DMS 273 (cell line): ENCODE results near the gene RPL35A.
A peak's percentile ranks its signal among the peaks of the same experiment; 100 is the strongest.
"Not testable (repeated sequence)": the region's sequence is repeated elsewhere in the genome, so short reads cannot be mapped to it uniquely, and the experiment has no call there.

Experiments
- DNase-seq: peaks from one replicate; lab custom pipeline; 2025; ENCODE audit not compliant: unreplicated experiment; lab: John Stamatoyannopoulos, UW

The RPL35A gene

GRCh38 chr3:197949778-197950676 is at the start of gene RPL35A:
TSS of gene RPL35A (plus strand) at chr3:197950190. CDS start at chr3:197950968, 778 bp downstream.
- peak; percentile 100 for DNase-seq

- no peak for DNase-seq
These were observed 48.4 kb upstream of the RPL35A start for GRCh38 chr3:197901626-197902025.

- peak; percentile 94 for DNase-seq
These were observed 43.8 kb upstream of the RPL35A start for GRCh38 chr3:197906023-197906849.

GRCh38 chr3:197906850-197907187 is 43.2 kb upstream of the RPL35A start:
- no peak for DNase-seq

- DNase-seq: no peak
These were observed 42.8 kb upstream of the RPL35A start for GRCh38 chr3:197907196-197907595.

- DNase-seq: not testable (repeated sequence)
These were observed 41.4 kb upstream of the RPL35A start for GRCh38 chr3:197908550-197908949.

GRCh38 chr3:197908957-197909701 is 40.9 kb upstream of the RPL35A start:
- no peak for DNase-seq

GRCh38 chr3:197912741-197913476 is 37.1 kb upstream of the RPL35A start:
- no peak for DNase-seq

GRCh38 chr3:197913641-197914380 is 36.2 kb upstream of the RPL35A start:
- DNase-seq: no peak

- not testable (repeated sequence) for DNase-seq
These were observed 28.3 kb upstream of the RPL35A start for GRCh38 chr3:197921429-197922275.

GRCh38 chr3:197926418-197926817 is 23.6 kb upstream of the RPL35A start:
- DNase-seq: peak; percentile 26

- DNase-seq: not testable (repeated sequence)
These were observed 22.4 kb upstream of the RPL35A start for GRCh38 chr3:197927578-197927977.

GRCh38 chr3:197936819-197937384 is 13.1 kb upstream of the RPL35A start:
- DNase-seq: no peak

GRCh38 chr3:197940745-197941384 is 9.1 kb upstream of the RPL35A start:
- no peak for DNase-seq

- peak; percentile 77 for DNase-seq
These were observed 6.9 kb upstream of the RPL35A start for GRCh38 chr3:197942956-197943556.

GRCh38 chr3:197949191-197949777 is 706 bp upstream of the RPL35A start:
- DNase-seq: no peak

GRCh38 chr3:197950677-197951061 is 679 bp downstream of the RPL35A start:
- DNase-seq: peak; percentile 57
